GM18858 (cell line): ENCODE results near the gene NRP2.
A peak's percentile ranks its signal among the peaks of the same experiment; 100 is the strongest.

Experiments
- ATAC-seq: cut with Tn5 transposase; IDR thresholded peaks from one replicate; pipeline ENCODE4 v1.9.1; 2021; ENCODE audit not compliant: unreplicated experiment

Gene NRP2

GRCh38 chr2:205682239-205682970 lies at the start of gene NRP2:
TSS of gene NRP2 (plus strand) at chr2:205682501. CDS start at chr2:205683291, 790 bp downstream.
- ATAC-seq = peak; percentile 63

- ATAC-seq = no peak
These were observed 48.3 kb upstream of the NRP2 start for GRCh38 chr2:205633994-205634393.

DNA sequence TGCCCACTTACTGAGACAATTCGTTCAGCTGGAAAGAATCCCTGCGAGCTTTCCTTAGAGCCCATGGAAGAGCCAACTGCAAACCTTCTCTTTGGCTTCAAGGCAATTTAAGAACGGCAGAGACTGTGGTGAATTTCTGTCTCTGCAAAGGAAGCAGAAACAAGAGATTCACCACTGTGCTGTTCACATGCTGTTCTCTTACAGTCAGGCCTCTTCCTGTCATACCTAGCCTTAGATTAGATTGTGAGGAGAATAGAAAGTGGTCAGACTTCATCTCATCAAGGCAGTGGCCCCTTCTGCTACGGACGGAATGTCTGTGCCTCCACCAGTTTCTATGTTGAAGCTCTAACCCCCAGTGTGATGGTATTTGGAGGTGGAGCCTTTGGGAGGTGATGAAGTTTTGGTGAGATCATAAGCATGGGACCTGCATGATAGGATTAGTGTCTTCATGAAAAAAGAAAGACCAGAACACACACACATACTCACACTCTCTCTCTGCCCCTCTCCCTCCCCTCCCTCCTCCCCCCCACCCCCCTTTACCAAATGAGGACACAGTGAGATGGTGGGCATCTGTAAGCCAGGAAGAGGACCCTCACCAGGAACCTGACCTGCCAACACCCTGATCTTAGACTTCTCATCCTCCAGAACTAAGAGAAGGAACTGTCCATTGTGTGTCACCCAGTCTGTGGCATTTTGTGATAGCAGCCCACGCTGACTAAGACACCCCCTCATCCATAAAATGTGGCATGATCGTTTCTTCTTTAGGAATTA lies 45.6 kb upstream of the NRP2 start:
- no peak for ATAC-seq

DNA sequence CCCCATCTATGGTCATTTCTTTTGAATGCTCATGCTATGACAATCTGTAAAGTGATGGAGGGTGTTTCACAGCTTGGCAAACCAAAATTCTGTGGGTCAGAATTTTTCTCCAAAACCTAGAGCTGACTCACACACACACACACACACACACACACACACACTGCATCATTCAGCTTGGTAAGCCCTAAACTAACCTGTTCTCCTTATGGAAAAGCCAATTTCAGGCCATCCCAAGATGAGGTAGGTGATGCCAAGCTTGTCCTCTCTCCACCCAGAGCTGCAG lies 45.0 kb upstream of the NRP2 start:
- no peak for ATAC-seq

DNA sequence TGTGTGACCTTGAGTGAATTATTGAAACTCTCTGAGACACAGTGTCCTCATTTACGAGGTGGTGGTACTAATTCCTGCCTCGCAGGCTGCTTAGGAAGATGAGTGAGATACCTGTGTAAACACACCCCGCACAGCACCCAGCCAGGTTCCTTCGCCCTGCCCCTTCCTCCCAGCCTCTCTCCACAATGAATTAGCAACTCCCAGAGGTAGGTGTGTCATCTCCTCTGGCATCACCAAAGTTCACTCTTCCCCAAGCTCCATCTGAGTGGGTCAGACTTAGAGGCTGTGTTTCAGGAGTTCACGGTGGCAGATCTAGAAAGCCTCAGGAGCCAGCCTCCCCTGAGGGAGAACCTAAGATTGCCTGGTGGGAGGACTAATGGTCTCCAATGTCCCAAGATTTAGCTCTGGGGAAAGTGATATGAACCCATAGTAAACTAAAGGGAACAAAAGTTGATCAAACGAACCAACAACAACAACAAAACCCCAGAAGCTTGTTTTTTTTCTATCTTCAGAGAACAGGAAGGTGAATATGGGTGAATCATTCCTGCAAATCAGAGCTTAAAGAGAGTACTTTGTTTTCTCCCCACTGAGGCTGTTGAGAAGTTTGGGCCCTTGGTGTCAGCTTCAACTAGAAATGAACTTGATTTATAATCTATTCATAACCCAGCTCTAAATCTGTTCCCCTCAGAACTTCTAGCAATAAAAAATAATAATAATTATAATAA lies 44.4 kb upstream of the NRP2 start:
- ATAC-seq = no peak

GRCh38 chr2:205640716-205641115 lies 41.6 kb upstream of the NRP2 start:
- no peak for ATAC-seq

DNA sequence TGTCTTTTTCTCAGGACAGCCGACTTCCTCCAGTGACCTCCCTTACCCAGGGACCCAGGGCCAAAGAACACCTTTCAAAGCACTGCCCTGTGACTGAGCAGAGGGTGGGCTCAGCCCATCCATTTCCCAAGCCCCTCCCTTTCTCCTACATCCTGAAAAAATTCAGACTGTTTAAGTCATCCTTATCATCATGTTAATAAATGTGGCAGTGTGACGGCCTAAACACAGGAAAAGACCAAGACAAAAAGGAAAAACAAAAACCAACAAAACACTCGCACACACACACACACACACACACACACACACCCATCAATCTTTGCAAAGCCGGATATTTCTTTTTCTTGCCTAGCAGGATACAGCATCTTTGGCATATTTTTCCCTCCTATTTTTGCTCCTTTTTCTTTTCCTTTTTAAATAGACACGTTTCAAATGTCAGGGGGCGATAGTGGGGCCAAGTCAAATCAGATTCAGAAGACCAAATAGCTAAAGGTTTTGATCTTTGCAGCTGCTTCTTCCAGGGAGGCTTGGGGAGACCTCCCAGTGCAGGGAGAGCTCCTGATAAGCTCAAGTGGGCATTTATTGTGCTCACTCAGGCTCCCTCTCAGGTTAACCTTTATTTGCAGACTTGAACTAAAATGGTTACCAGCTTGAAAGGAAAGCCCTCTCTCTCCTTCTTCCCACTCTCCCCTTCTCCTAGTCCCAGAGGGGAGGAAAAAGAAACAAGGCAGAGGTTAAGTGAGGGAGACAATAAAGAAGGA lies 39.5 kb upstream of the NRP2 start:
- ATAC-seq = no peak

GRCh38 chr2:205643391-205643885 lies 38.9 kb upstream of the NRP2 start:
- no peak for ATAC-seq

GRCh38 chr2:205644018-205644417 lies 38.3 kb upstream of the NRP2 start:
- no peak for ATAC-seq

GRCh38 chr2:205646680-205647079 lies 35.6 kb upstream of the NRP2 start:
- peak; percentile 99 for ATAC-seq

DNA sequence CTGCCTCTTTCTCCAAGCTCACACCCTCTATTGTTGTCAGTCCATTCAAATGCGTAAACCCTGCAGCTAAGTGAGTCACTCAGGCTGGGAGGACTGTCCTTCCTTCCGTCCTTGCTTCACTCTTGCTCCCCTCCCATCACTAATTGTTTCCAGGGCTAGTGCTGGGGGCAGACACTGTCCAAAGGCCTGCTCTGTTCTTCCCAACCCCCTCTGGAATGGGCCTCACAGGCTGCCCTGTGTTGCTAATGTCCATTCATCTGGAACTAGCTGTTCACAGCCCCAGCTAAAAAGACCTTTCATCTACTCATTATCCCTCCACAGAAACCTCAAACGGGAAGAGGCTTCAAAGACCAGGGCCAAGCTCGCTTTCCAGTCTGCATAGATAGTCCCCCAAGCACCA lies 31.9 kb upstream of the NRP2 start:
- ATAC-seq = no peak

DNA sequence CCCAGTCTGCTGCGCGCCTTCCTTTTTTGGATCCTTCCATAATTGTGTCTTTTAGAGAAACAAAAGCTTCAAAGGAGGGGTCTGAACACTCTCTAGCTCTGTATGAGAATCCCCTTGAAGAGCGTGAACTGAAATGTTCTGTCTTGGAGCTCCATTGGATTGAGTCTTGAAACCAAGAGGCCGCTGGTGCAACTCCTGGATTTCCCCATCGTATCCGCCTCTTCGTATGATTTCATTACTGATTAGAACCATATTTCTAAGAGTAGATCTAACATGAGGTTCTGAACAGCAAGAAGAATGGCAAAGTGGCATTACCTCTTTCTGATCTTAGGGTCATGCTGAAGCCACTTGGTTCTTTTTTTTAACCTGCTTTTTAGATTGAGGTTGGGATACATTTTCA lies 31.4 kb upstream of the NRP2 start:
- ATAC-seq = no peak

GRCh38 chr2:205651719-205652118 lies 30.6 kb upstream of the NRP2 start:
- no peak for ATAC-seq

DNA sequence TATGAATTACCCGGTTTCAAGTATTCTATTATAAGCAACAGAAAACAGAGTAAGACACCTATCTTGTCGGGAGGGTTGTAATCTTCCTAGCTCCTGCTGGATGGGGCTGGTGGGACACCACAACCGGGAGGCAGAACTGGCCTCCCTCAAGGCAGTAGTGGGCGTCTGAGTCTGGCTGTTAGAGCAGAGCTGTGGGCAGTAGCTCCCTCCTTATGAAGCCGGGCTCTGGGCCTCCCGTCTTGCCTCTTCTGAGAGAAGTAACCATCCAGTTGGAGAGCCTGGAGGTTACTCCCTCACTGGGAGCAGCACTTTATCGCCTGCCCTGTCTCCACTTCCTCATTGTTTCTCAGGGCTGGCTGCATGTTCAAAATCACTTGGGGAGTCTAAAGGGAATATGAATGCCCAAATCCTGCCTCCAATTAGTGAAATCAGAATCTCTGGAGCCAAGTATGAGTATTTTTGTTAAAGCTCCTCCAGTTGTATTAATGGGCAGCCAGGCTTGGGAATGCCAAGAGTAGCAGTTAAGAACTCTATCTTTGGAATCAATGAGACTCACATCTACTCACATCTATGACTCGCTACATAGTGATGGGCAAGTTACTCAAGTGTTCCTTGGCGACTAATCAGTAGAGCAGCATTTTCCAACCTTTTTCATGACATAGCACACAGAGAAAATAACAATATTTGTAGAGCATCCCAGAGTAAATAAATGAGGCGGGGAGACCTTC lies 27.3 kb upstream of the NRP2 start:
- ATAC-seq = no peak

DNA sequence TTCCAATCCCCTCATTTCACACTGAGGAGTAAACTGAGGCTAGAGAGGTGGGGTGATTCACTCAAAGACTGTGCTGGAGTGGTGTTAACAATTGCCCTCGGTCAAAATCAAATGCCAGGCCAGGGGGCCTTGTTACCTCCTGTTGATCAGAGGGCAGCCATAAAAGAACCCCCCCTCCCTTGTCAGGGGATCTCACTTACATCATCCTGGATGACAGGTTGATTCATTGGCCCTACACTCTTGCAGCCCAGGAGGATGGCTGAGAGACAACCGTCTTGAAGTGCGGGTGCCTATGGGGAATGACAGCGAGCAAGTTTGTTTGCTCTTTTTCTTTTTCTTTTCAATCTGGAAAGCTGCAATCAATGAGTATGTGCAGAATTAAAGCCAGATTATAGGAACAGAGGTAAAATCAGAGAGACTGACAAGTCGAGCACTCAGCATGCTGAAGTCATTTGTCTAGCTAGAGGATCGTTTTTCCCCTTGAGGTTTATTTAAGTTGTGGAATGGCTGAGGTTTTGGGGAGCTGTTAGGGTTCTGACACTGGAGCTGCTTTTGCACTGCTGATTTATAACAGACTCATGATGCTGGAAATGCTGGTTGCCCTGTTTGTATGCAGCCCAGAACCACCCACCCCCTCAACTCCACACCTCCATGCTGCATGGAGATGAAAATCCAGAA lies 26.4 kb upstream of the NRP2 start:
- no peak for ATAC-seq

DNA sequence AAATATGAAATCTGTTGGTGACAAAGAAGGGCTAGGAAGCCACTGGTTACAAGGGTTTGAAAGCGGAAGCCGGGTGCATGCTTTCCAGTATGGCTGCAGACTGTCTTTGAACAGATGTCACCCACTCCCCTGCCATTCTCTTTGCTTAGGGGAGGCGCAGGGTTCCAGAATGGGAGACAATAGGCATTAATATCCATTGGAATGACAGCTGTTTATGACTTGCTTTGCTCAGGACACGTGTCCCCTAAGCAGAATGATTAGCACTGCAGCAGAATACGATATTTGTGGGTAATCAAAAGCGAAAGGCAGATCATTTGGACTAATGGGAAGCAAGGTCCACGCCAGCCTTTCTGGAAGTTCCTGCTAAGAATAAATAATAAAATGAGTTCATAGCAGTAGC lies 25.8 kb upstream of the NRP2 start:
- no peak for ATAC-seq

DNA sequence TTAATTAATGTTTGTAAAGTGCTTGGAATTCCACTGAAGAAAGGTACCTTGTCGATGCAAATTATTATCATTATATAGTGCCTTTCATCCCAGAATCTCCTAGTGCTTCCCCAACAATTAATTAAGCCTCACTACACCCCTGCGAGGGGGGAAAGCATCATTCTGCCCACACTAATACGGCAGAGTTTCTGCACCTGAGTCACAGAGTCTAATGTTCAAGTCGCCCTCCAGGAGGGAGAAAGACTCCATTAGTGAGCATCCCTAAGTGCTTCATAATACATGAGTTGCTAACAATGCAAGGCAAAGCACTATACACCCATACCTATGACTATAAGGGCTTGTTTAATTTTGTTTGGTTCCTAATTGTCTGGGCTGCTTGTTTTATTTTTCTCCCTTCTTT lies 25.4 kb upstream of the NRP2 start:
- ATAC-seq = no peak

DNA sequence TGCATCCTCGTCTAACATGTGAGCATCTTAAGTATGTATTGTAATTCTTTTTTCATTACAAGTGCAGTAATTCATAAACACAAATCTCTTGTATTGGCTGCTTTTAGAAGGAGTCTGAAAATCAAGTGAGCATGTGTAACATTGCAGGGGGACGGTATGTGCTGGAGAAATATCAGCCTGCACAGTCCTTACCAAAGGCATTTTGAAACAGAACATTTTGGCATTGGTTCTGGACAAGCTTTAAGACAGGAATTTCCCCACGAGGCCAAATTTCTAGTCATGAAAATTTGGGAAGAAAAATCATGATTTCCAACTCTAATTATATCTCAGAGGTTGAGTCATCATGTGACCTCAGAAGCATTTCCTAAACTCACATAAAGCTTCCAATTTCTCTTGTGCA lies 24.7 kb upstream of the NRP2 start:
- no peak for ATAC-seq

DNA sequence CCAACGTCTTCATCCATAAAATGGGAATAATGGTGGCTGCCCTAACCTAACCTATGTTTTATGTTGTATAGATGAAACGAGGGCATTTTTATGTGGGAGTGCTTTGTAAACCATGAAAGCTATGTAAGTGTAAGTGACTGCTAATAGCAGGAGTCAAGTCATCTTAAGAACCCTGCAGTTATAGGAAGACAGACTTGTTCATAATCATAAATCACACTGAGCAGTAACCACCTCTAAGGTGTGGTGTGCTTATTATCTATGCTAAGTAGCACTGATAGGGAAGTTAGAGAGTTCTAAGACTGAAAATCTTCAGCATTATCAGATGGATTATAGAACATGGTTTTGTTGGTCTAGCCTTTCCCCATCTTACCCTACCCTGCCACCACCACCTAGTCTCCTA lies 24.2 kb upstream of the NRP2 start:
- ATAC-seq = no peak

GRCh38 chr2:205658572-205658971 lies 23.7 kb upstream of the NRP2 start:
- no peak for ATAC-seq
